NCI-H748 (cell line): ENCODE data around the gene LARGE2.

ENCODE experiments used
- DNase-seq: peaks from one replicate; lab custom pipeline; 2025; ENCODE audit not compliant: unreplicated experiment; lab: John Stamatoyannopoulos, UW

The LARGE2 gene

GRCh38 chr11:45922425-45923082 is at the start of gene LARGE2:
LARGE2 (plus strand) TSS chr11:45922656; CDS start chr11:45922883, 227 bp downstream.
- DNase-seq: peak; percentile 83

DNA sequence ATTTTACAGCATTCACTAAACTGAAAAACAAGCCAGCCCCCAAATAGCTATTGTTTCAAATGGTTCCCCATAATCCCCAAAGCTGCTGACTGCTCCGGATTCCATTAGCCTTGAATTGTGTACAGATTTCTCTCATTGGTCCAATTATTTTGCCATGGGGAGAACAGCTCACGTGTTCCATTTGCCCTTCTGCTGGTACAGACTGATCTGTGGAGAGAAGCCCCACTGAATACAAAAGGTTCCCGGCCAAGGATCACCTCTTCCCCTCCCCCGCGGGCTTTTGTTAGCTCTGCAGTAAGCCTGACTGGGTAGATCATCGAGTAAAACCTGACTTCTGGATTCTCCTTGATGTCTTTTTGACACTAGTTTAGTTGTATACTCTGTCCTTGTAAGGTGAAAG is 46.1 kb upstream of the LARGE2 start:
- no peak for DNase-seq

GRCh38 chr11:45877221-45877620 is 45.2 kb upstream of the LARGE2 start:
- no peak for DNase-seq

DNA sequence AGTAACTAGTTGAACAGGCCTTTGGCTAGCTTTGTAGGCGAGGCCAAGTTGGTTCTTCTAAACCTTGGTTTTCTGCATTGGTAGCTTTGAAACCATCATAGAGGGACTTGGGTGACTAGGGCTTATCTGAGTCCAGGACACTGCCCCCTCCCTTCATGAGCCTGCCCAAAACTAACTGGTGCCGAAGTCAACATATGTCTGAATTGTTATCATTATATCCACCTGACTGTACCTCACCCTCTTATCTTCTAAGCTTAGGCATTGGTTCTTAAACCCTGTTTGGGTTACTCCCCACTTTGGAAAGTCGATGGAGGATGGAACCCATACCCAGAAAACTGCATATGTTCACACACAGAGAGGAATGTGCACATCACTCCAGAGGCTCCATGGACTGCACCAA is 44.6 kb upstream of the LARGE2 start:
- DNase-seq: no peak

GRCh38 chr11:45879803-45880686 is 42.4 kb upstream of the LARGE2 start:
- no peak for DNase-seq

- no peak for DNase-seq
Measured at GRCh38 chr11:45880772-45881570, 41.5 kb upstream of the LARGE2 start.

GRCh38 chr11:45881708-45882368 is 40.6 kb upstream of the LARGE2 start:
- no peak for DNase-seq

DNA sequence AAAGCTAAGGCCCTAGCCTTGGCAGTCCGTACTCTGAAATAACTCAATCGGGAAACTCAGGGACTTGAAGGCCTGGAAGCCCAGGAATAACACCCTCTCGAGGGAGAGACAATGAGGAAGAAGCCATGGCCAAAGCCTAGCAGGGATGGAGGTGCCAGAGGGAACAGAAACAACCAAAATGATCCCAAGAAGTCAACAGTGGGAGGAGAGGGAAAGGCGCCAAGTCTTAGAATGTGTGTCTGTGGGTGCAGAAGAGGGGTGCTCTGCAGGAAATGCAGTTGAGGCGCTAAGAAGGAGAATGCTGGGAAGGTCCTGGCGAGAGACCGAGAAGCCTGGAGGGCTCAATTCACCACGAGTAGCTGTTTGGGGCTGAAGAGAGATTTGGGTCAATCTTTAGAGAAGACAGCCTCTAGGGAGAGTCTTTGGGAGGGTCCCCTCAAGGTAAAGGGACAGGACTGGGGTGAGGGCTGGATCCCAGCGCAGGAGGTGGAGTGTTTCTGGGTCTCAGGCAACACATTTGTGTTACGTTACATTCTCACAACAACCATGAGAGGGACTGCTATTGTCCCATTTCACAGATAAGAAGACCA is 37.8 kb upstream of the LARGE2 start:
- DNase-seq: no peak

- DNase-seq: peak; percentile 88
Measured at GRCh38 chr11:45885274-45885920, 37.1 kb upstream of the LARGE2 start, which contains the start of gene MAPK8IP1. MAPK8IP1 (plus strand) TSS chr11:45885651; CDS start chr11:45885821, 170 bp downstream.

GRCh38 chr11:45885921-45886721 is 36.3 kb upstream of the LARGE2 start:
- peak; percentile 71 for DNase-seq

GRCh38 chr11:45886816-45887520 is 35.5 kb upstream of the LARGE2 start:
- DNase-seq: no peak

- DNase-seq: no peak
Measured at GRCh38 chr11:45887587-45887986, 34.9 kb upstream of the LARGE2 start.

- DNase-seq: no peak
Measured at GRCh38 chr11:45889555-45889954, 32.9 kb upstream of the LARGE2 start.

GRCh38 chr11:45889966-45890365 is 32.5 kb upstream of the LARGE2 start:
- DNase-seq: no peak

DNA sequence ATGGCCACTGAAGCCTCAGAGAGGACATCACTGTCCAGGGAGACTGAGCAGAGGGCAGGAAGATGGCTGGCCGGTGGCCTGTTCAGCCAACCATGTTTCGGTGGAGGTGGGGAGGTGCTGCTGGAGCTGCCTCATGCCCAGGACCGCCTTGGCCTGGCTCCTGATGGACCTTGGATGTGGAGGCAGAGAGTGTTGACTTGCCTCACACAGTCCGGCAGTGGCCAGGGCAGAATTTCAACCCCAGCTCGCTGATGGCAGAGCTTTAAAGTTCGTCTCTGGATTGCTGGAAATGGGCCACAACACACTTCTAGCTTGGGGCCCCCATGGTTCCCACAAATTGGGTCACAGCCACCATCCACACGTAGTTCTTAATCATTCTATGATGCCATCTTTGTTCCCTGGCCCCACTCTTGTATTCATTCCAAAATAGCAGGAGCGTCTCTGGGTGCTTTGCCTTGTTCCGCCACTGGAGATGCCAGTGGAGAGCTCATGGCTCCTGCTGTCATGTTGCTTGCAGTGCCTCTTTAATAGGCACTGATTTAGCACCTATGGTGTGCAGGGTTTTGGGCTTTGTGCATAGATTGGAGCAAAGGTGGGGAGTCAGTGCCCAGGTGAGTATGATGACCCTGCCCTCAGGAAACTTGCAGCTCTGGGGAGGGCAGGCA is 31.4 kb upstream of the LARGE2 start:
- no peak for DNase-seq

GRCh38 chr11:45892856-45893255 is 29.6 kb upstream of the LARGE2 start:
- no peak for DNase-seq

DNA sequence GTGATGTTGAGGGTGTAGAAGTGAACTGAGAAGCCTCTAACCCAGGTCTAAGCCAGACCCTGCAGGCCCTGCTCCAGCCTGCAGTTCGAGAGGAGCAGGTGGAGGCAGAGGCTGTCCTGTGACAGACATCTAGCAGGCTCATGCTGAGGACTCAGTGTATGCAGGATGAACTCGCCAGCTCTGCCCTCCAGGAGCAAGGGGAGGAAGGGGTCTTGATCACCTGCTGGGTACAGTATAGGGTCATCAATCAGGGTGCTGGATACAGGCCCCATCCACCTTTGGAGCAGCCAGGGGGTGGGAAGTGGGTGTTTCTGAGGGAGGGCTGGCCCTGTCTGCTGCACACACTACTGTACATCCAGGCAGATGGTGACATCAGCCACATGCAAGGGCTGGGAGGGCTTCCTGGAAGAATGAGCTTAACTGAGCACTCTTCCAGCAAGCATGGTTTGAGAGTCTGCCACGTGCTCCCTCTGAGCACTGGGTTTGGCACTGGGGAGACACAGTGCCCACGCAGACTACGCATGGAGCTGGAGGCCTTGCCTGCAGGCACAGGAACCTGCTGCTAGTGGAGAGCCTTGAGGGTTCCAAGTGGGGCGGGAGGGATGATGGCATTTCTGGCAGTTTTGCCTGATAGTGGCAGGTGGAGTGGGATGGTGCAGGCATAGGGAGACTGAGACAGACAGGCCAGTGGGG is 27.8 kb upstream of the LARGE2 start:
- DNase-seq: no peak
